Medulla oblongata (tissue), 1 donor: ENCODE results near the gene NLRC4.
"Not testable (repeated sequence)": the region's sequence is repeated elsewhere in the genome, so short reads cannot be mapped to it uniquely, and the experiment has no call there.

Experiments used
- DNase-seq: peaks from one replicate; pipeline ENCODE4 v3.0.0-alpha.2; 2015; ENCODE audit errors: extremely low spot score

The NLRC4 gene

DNA sequence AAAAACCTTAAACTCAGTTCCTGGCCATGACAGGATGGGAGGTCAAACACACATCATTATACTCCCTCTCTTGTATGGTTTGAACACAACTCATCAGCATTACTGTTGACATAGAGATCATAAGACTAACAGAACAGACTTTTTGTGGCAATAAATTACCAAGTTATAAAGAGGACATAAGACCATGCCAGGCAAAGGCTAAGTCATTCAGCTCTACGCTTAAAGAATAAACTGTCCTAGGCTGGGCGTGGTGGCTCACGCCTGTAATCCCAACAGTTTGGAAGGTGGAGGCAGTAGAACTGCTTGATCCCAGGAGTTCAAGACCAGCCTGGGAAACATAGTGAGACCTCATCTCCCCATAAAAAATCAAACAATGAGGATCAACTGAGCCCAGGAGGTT is 16.4 kb downstream of the NLRC4 start:
- no peak for DNase-seq

DNA sequence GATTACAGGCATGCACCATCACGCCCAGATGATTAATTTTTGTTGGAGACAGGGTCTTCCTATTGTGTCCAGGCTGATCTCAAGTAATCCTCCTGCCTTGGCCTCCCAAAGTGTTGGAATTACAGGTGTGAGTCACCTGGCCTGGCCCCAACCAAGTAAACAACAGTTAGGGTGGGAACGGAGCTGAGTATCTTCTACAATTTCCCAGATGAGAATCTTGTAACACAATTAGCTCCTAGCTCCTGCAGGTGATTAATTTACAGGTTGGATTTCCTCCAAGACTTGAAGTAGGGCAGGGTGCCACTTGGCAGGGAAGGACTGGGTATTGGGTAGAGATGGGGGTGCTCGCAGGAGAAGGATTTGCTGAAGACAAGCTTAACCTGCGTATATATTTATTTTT is 17.8 kb downstream of the NLRC4 start:
- no peak for DNase-seq

DNA sequence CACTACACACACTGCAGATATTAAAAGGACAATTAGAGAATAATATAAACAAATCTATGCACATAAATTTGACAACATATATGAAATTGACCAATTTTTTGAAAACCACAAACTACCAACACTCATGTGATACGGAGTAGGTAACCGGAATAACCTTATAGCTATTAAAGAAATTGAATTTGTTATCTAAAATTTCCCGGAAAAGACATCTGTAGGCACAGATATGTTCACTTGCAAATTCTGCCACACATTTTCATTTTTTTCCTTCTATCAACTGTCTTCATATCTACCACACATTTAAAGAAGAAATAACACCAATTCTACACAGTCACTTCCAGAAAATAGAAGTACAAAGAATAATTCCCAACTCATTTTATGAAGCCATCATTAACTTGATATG is 22.4 kb downstream of the NLRC4 start:
- DNase-seq: no peak

DNA sequence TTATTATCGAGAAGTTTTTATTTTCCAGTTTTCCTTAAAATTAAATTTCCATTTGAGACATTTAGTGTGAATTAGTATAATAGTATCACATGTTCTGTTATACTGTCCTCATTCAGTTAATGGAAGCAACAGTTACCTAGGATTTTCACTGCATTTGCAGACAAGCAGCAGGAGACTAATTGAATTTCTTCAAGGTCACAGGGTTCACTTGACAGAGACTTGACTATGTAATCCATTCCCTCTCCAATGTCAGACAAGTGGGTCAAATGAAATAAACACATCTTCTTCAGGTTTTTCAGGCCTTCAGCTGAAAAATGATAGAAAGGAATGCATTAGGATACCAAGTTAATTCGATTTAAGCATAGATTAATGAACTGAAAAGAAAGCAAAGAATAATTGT is 26.7 kb downstream of the NLRC4 start:
- no peak for DNase-seq

DNA sequence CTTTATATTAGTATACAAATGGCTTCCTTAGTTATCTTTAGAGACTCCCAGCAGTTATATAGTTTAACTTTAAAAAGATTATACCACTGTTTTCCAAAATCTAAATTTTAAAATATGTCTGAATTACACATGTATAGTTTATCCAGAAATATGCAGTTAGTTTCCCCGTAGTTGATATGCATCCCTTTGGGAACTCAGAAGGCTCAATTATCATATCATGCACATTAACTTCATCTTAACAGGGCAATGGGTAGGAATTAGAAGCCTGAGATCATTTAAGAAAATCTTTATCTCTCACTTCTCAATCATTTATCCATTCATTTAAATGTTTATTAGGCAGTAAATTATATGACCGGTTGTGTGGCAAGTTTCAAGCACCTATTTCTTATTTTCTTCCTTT is 27.2 kb downstream of the NLRC4 start:
- DNase-seq: no peak

DNA sequence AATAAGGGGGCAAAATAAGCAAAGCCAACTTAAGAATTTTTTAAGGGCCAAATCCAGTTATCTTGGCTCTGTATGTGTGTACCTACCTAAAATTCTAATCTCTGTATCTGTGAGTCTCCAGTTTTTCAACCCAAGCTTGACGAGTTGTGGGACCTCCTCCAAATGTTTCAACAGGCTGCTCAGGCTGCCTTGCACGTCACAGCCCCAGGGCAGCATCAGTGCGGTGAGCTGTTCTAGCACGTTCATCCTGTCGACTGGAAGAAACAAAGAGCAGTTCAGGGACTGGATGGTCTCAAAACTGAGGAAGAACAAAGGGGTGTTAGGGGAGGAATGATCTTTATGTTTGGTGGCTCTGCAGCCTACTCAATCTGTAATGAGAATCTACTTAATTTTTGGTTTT is 29.4 kb downstream of the NLRC4 start:
- DNase-seq: no peak

DNA sequence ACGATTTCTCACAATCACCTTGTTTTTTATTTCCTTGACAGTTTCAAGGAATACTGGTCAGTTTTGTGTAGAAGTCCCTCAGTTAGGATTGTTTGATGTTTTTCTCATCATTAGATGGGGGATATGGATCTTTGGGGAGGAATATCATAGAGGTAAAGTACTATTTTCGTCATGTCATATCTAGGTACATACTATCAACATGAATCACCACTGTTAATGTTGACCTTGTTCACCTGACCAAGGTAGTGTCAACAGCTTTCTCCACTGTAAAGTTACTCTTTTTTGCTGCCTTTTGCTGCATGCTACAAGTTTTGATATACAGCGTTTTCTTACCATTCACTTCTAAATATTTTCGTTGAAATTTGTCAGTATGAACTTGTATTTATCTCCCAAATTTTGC is 32.7 kb downstream of the NLRC4 start:
- DNase-seq: no peak

DNA sequence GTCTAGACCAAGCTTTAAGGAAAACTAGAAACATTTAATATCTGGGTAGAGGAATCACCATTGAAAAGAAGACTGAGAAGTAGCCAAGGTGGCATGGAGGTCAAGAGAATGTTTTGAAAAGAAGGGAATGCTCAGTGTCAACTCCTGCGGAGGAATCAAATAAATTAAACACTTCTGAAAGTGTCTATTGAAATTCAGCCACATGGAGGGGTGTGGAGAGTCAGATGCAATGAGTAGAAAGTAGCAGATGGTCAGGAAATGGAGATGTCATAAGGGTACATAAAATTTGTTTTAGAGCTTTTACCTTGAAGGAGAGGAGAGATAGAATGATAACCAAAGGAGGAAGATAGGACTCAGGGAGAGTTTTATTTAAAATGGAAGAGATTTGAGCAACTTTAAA is 35.1 kb downstream of the NLRC4 start:
- no peak for DNase-seq

DNA sequence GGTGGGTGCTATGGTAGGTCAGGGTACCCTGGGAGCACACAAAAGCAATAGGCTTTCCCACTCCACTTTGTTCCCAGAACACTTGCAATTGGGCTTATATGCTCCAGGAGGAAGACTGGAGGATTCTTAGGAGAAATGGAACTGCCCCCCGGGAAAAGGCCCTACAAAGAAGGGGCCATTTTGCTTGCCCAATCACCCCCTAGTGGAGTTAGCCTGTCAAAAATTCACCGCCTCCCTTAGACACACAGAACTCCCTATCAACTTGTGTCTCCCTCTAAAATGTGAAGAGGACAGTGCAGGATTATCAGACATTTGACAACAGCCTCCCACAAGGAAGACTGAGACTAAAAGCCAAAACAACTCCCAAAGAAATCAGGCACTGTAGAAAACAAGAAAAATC is 36.5 kb downstream of the NLRC4 start:
- DNase-seq: no peak

DNA sequence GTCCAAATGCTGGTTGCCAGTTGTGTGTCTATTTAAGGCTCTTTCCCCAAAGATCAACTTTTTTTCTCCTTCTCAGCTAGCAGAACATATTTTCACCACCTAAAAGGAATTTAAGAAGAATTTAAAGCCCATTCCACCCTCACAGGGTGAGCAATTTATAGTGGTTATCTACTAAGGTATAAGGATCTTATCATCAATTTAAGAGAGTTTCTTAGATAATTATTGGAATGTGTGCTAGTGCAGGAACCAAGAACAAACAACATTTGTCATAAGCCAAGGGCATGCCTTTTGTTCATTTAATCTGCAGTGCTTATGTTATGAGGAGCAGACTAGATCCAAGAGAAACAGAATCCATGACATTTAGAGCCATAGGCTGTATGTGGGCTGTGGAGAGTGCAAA is 37.2 kb downstream of the NLRC4 start:
- no peak for DNase-seq

DNA sequence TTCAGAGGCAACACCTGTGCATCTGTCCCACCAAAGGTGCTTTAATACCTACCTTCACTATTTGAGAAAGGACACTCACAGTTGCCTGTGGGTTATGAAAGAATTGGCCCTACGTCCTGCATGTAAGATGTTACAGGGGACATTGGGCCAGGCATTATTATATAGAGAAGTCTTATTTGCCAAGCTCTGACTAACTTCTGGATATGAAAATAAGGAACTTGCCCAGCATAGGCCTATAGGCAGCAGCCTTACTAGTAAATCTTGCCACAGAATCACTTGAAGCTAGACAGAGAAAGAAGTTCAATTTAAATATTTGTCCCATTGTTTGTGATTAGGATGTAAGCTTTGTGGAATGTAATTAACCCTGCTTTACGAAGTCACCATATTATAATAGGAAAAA is 41.7 kb downstream of the NLRC4 start:
- DNase-seq: no peak

DNA sequence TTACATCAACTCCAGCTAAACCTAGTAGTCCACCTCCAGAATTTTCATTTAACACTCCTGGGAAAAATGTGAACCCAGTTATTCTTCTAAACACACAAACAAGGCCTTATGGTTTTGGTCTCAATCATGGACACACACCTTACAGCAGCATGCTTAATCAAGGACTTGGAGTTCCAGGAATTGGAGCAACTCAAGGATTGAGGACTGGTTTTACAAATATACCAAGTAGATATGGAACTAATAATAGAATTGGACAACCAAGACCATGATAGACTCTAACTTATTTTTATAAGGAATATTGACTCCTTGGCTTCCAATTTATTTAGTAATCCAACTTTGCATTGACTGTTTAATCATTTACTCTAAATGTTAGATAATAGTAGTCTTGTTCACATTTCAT is 44.2 kb downstream of the NLRC4 start:
- no peak for DNase-seq

DNA sequence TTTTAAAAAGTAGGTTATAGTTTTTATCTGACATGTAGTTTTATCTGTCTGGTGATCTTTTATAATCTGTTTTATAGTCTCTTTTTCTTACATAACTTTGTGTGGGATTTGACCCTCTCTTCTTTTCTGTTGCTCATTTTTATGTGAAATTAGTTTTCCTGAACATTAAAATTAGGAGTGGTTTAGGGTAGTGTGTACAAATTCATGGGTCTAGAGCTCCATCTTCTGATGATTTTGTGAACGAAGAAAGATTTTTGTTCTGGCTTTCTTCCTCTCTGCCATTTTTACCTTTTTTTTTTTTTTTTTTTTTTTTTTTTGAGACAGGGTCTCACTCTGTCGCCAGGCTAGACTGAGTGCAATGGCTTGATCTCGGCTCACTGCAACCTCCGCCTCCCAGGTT is 52.4 kb downstream of the NLRC4 start:
- no peak for DNase-seq

DNA sequence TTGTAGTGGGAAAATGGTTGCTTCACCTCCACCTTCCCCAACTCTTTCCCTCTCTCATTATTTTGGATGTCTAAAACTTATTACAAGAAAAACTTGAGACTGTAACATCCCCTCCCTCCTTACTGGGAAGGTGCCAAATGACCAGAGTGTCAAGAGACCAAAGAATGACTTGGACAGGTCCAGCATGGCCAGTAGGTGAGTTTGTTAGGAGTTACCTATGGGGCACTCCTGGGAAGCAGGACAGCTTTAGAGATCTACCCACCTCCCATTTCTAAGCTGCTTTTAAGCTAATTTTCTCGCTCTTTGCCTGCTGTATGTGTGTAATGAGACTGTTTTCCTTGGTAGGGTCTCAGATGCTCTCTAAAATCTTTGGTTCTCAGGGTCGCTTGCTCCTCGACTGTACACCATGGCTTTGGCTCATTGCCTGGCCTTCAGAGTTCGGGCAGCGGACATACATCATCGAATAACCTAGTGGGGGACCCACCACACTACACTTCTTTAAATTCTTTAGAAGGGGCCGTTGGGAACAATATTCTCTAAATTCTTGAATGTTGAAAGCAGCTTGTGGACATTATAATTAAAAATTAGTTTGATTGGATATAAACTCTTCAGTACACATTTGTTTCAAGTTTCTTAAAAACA is 53.8 kb downstream of the NLRC4 start:
- DNase-seq: no peak

DNA sequence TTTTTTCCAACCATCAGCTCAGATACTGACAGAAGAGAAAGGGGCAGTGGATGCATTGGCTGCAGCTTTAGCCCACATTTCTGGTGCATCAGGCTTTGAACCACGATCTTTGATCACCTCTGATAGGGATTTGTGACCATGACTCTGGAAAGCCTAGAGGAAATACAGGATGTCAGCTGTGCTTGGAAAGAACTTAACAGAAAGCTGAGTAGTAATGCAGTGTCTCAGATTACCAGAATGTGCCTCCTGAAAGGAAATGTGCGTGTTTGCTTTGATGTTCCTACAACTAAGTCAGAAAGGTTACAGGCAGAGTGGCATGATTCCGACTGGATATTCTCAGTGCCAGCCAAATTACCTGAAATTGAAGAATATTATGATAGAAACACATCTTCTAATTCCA is 61.3 kb downstream of the NLRC4 start:
- DNase-seq: not testable (repeated sequence)

DNA sequence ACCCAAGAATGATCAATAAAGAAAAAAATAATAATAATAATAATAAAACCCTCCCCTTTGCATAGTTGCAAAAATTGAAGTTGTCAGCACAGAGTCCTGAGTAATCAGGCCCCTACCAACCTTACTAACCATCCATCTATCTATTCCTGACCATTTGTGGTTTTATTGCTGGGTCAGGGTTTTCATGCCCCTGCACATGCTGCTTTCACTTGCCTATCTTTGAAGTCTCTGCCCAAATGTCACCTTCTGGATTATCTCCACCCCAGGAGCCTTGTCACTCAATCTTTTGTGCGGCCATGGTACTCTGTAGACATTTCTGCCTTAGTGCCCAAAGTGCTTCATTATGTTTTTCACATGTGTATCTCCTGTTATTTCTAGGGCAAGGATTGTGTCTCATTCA is 63.9 kb downstream of the NLRC4 start:
- no peak for DNase-seq

DNA sequence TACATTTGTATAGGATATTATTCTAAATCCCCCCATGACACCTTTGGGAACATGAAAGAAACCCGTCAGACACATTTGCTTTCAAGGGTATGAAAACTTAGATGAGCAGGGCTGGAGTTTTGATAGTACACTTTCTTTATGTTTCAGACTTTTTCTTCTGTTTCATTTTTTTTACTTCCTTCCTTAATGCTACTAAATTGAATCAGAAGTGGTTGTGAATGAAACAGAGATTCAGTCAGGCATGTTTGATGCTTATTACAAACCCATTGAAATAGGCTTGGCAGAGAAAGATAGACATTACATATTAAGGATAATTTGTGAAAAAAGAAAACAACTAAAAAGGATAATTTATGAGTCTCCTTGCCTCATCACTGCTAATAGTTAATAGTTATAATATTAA is 72.3 kb downstream of the NLRC4 start:
- DNase-seq: no peak

DNA sequence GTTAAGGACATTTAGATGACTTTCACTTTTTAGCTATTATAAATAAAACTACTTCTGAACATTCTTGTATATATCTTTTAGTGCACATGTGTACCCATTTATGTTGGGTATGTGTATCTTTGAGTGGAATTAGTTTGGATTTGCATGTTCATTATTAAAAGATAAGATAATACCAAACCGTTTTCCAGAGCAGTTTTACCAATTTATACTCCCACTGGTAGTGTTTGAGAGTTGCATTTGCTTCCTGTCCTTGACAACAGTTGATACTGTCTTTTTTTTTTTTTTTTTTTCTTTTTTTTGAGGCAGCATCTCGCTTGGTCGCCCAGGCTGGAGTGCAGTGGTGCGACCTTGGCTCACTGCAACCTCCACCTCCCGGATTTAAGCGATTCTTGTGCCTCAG is 75.7 kb downstream of the NLRC4 start:
- no peak for DNase-seq

DNA sequence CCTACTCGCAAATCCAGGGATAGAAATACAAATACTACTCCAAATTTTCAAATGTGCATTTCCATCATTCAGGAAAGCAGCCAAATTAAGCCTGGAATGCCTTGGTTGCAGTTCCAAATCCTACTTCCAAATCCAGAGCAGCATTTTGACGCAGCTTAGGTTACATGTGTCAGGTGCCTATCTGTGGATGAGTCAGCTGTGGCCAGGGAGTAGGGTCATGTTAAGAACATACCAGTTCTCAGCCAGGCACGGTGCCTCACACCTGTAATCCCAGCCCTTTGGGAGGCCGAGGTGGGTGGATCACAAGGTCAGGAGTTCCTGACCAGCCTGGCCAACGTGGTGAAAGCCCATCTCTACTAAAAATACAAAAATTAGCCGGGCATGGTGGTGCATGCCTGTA is 82.0 kb downstream of the NLRC4 start:
- no peak for DNase-seq
